Trophoblast cell (in vitro differentiated cells and primary cell): ENCODE results near the gene GRB10.

Source experiments
- DNase-seq, 2 donors: peaks; one replicate each; pipeline ENCODE4 v3.0.0-alpha.2; 2016
- H2AFZ ChIP-seq: 2 replicates; pipeline ENCODE4 v1.6.1; 2013; ENCODE audit warnings: low read length, moderate library complexity, mild to moderate bottlenecking; ENCODE audit not compliant: insufficient read depth, poor library complexity
- H2AK5ac ChIP-seq: 2 replicates; pipeline ENCODE4 v1.6.1; 2013; ENCODE audit warnings: mild to moderate bottlenecking, low read length
- H2BK120ac ChIP-seq: 2 replicates; pipeline ENCODE4 v1.6.1; 2013; ENCODE audit warnings: low read length, mild to moderate bottlenecking, moderate library complexity; ENCODE audit not compliant: insufficient read depth, poor library complexity
- H2BK12ac ChIP-seq: 2 replicates; pipeline ENCODE4 v1.6.1; 2013; ENCODE audit warnings: mild to moderate bottlenecking, low read length, moderate library complexity
- H2BK5ac ChIP-seq: 2 replicates; pipeline ENCODE4 v1.6.1; 2013; ENCODE audit warnings: low read length, low read depth, moderate library complexity, mild to moderate bottlenecking; ENCODE audit not compliant: poor library complexity
- H3K14ac ChIP-seq: 2 replicates; pipeline ENCODE4 v1.6.1; 2013; ENCODE audit warnings: mild to moderate bottlenecking, low read length
- H3K18ac ChIP-seq: 2 replicates; pipeline ENCODE4 v1.6.1; 2013; ENCODE audit warnings: mild to moderate bottlenecking, low read length
- H3K23ac ChIP-seq: 2 replicates; pipeline ENCODE4 v1.6.1; 2013; ENCODE audit warnings: low read length
- H3K27ac ChIP-seq: 2 replicates; pipeline ENCODE4 v1.5.1; 2013; ENCODE audit warnings: low read depth, mild to moderate bottlenecking, inconsistent platforms, low read length, moderate library complexity
- H3K27me3 ChIP-seq: 2 replicates; pipeline ENCODE4 v1.6.1; 2013; ENCODE audit warnings: inconsistent platforms, mild to moderate bottlenecking, low read length, moderate library complexity; ENCODE audit not compliant: insufficient read depth
- H3K36me3 ChIP-seq, 2 experiments: 1 replicate in 1 of 2; 2 replicates in 1 of 2; pipeline ENCODE4 v1.6.1; 2013; ENCODE audit warnings: low read length in 2 of 2, mild to moderate bottlenecking in 2 of 2, moderate library complexity in 1 of 2; ENCODE audit not compliant: insufficient read depth in 2 of 2, control insufficient read depth in 1 of 2
- H3K4ac ChIP-seq: 2 replicates; pipeline ENCODE4 v1.6.1; 2013; ENCODE audit warnings: low read depth, mild to moderate bottlenecking, low read length, moderate library complexity
- H3K4me1 ChIP-seq, 2 experiments: 1 replicate in 1 of 2; 2 replicates in 1 of 2; pipeline ENCODE4 v1.6.1; 2013; ENCODE audit warnings: low read length in 2 of 2, mild to moderate bottlenecking in 2 of 2, moderate library complexity in 1 of 2; ENCODE audit not compliant: insufficient read depth in 2 of 2, control insufficient read depth in 1 of 2
- H3K4me2 ChIP-seq: 2 replicates; pipeline ENCODE4 v1.6.1; 2013; ENCODE audit warnings: inconsistent platforms, mild to moderate bottlenecking, low read length, moderate library complexity
- H3K4me3 ChIP-seq: 2 replicates; pipeline ENCODE4 v1.5.1; 2013; ENCODE audit warnings: mild to moderate bottlenecking, low read depth, low read length, inconsistent platforms
- H3K79me1 ChIP-seq: one replicate; pipeline ENCODE4 v1.6.1; 2013; ENCODE audit warnings: low read length
- H3K79me2 ChIP-seq: 2 replicates; pipeline ENCODE4 v1.6.1; 2013; ENCODE audit warnings: low read length, mild to moderate bottlenecking; ENCODE audit not compliant: control insufficient read depth, insufficient read depth, poor library complexity
- H3K9ac ChIP-seq: 2 replicates; pipeline ENCODE4 v1.6.1; 2013; ENCODE audit warnings: mild to moderate bottlenecking, low read length
- H3K9me3 ChIP-seq: 2 replicates; pipeline ENCODE4 v1.6.1; 2013; ENCODE audit warnings: low read depth, mild to moderate bottlenecking, control low read depth, inconsistent platforms, low read length; ENCODE audit not compliant: insufficient read depth
- H4K12ac ChIP-seq: 2 replicates; pipeline ENCODE4 v1.6.1; 2013; ENCODE audit warnings: low read depth, mild to moderate bottlenecking, low read length, moderate library complexity
- H4K8ac ChIP-seq: 2 replicates; pipeline ENCODE4 v1.6.1; 2013; ENCODE audit warnings: low read depth, mild to moderate bottlenecking, low read length, moderate library complexity
- H4K91ac ChIP-seq: one replicate; pipeline ENCODE4 v1.6.1; 2013; ENCODE audit warnings: low read depth, mild to moderate bottlenecking, low read length, moderate library complexity
- WGBS: extraction: QIAGEN DNeasy Blood & Tissue Kit; methylation state at CpG from one replicate; pipeline ENCODE4 v1.1.7; 2013; ENCODE audit warnings: missing lambda C conversion rate; ENCODE audit not compliant: insufficient read length, insufficient coverage; ENCODE audit errors: extremely low coverage; 5-methylcytosine and 5-hydroxymethylcytosine counted together

Gene GRB10

DNA sequence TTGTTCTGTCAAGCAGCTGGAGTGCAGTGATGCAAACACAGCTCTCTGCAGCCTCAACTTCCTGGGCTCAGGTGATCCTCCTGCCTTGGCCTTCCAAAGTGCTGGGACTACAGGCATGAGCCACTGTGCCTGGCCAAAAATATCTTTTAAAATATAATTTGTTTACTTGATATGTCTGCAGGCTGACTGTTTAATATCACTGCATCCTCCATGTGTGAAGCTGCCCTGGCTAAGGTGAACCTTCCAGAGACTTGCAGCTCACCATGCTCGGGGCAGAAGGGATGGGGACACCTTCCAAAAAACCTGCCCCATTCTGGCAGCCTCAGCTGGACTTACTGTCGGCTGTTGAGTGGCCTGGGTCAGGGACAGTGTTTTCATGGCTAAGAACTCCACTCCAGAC, 159.9 kb downstream of the GRB10 start:
- Histone ChIP-seq H3K27ac (no peak overlapping the region), H2AFZ (no peak overlapping the region), H2BK12ac (no peak overlapping the region), H4K91ac (no peak overlapping the region), H2BK5ac (no peak overlapping the region), H3K4me3 (no peak overlapping the region), H3K36me3 (peaks cover 7 to 14% of the 10 kb centered on the region in 2 experiments), H3K23ac (no peak overlapping the region), H3K18ac (no peak overlapping the region), H3K4me2 (no peak overlapping the region), H3K4me1 (peaks cover 5 to 7% of the 10 kb centered on the region in 2 experiments), H2AK5ac (no peak overlapping the region), H4K8ac (no peak overlapping the region), H3K79me2 (no peaks in the 10 kb centered on the region), H4K12ac (no peak overlapping the region), H3K9me3 (no peaks in the 10 kb centered on the region), H3K4ac (no peak overlapping the region), H3K14ac (no peak overlapping the region), H3K27me3 (no peaks in the 10 kb centered on the region), H3K9ac (no peak overlapping the region), H2BK120ac (no peak overlapping the region), H3K79me1 (peaks cover 2% of the 10 kb centered on the region)
- no peak for DNase-seq
- WGBS: no CpG with 5 or more reads among the region's 2 CpGs

DNA sequence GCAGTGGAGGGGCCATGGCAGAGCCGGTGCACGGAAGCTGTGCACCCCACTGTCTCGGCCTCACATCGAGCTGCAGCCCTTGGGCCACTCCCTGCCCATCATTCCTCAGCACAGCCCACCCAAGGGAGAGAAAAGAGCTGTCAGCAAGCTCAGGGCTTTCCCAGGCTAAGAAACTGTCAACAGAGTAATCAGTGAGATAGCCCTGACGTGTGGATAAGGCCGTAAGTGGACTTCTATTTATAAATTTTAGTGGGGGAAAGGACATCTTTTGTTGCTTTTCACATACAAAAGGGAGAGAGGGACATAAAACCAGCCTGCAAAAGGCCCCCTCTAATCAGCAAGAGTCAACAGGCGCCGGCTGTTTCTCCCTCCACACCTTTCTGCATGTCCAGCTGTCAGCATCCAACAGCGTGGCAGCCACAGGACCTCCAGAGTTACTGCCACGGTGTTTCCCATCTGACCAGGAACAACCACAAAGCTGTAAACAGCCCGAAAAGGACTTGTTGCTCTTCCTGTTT, 160.7 kb downstream of the GRB10 start:
- no CpG with 5 or more reads among the region's 11 CpGs for WGBS

GRCh38 chr7:50621206-50621605, 161.5 kb downstream of the GRB10 start:
- no peak overlapping the region for H3K4me2 ChIP-seq
- H3K14ac ChIP-seq: no peak overlapping the region
- H3K79me2 ChIP-seq: no peaks in the 10 kb centered on the region
- H3K4me3 ChIP-seq: no peak overlapping the region
- no peak overlapping the region for H2BK12ac ChIP-seq
- H3K9ac ChIP-seq: no peak overlapping the region
- H2BK5ac ChIP-seq: no peak overlapping the region
- H3K27ac ChIP-seq: no peak overlapping the region
- peaks cover 0 to 5% of the 10 kb centered on the region in 2 experiments for H3K4me1 ChIP-seq
- no peak overlapping the region for H3K4ac ChIP-seq
- DNase-seq: no peak
- H4K12ac ChIP-seq: no peak overlapping the region
- H3K36me3 ChIP-seq: peaks cover 2 to 9% of the 10 kb centered on the region in 2 experiments
- H3K79me1 ChIP-seq: no peaks in the 10 kb centered on the region
- no CpG with 5 or more reads among the region's 8 CpGs for WGBS
- H4K91ac ChIP-seq: no peak overlapping the region
- no peaks in the 10 kb centered on the region for H3K9me3 ChIP-seq
- no peak overlapping the region for H2AK5ac ChIP-seq
- no peak overlapping the region for H3K18ac ChIP-seq
- H3K27me3 ChIP-seq: no peaks in the 10 kb centered on the region
- H2AFZ ChIP-seq: no peak overlapping the region
- H2BK120ac ChIP-seq: no peak overlapping the region
- no peak overlapping the region for H4K8ac ChIP-seq
- no peak overlapping the region for H3K23ac ChIP-seq

More for the DNA sequence above, 160.7 kb downstream of the GRB10 start:
- no peaks in the 10 kb centered on the region for H3K79me1 ChIP-seq
- H2AK5ac ChIP-seq: no peak overlapping the region
- no peak overlapping the region for H2AFZ ChIP-seq
- H3K9me3 ChIP-seq: no peaks in the 10 kb centered on the region
- H3K4me3 ChIP-seq: no peak overlapping the region
- H4K91ac ChIP-seq: no peak overlapping the region
- H2BK120ac ChIP-seq: no peak overlapping the region
- no peaks in the 10 kb centered on the region for H3K79me2 ChIP-seq
- no peak overlapping the region for H3K9ac ChIP-seq
- no peak overlapping the region for H3K27ac ChIP-seq
- no peak overlapping the region for H3K18ac ChIP-seq
- no peak for DNase-seq
- H2BK5ac ChIP-seq: no peak overlapping the region
- peaks cover 7 to 14% of the 10 kb centered on the region in 2 experiments for H3K36me3 ChIP-seq
- peak overlapping the region; percentile 69 for H4K12ac ChIP-seq
- H3K27me3 ChIP-seq: no peaks in the 10 kb centered on the region
- no peak overlapping the region for H3K4me2 ChIP-seq
- H4K8ac ChIP-seq: no peak overlapping the region
- H2BK12ac ChIP-seq: no peak overlapping the region
- H3K4me1 ChIP-seq: peaks cover 0 to 5% of the 10 kb centered on the region in 2 experiments
- no peak overlapping the region for H3K23ac ChIP-seq
- H3K4ac ChIP-seq: no peak overlapping the region
- no peak overlapping the region for H3K14ac ChIP-seq

DNA sequence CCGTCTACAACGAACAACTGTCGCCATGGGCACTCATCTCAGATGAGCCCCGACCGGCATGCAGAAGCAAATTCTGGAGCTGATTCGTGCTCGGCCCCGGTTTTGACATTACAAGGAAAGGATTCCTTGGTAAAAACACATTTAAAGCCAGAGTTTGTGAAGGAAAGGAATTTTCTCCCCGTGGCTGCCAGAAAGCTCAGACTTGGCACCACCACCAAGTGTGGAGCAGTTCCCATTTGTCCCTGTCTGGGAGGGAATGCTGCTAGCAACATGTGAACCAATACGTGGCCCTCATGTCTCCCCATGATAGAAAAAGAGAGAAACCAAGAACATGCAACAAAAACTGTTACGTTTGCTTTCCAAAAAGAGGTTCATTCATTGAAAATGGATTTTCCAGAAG, 162.3 kb downstream of the GRB10 start:
- no peak overlapping the region for H4K8ac ChIP-seq
- H3K14ac ChIP-seq: no peak overlapping the region
- peak overlapping the region; percentile 44 for H3K9ac ChIP-seq
- H3K4me1 ChIP-seq: peaks cover 0 to 5% of the 10 kb centered on the region in 2 experiments
- H3K4me2 ChIP-seq: no peak overlapping the region
- H3K23ac ChIP-seq: no peak overlapping the region
- H3K79me1 ChIP-seq: no peaks in the 10 kb centered on the region
- H2BK12ac ChIP-seq: no peak overlapping the region
- peaks cover 3 to 9% of the 10 kb centered on the region in 2 experiments for H3K36me3 ChIP-seq
- no peak overlapping the region for H4K91ac ChIP-seq
- H4K12ac ChIP-seq: no peak overlapping the region
- no peaks in the 10 kb centered on the region for H3K79me2 ChIP-seq
- H3K27ac ChIP-seq: no peak overlapping the region
- H3K27me3 ChIP-seq: no peaks in the 10 kb centered on the region
- WGBS: no CpG with 5 or more reads among the region's 11 CpGs
- no peak overlapping the region for H2AFZ ChIP-seq
- no peak overlapping the region for H3K4ac ChIP-seq
- no peak overlapping the region for H3K4me3 ChIP-seq
- no peak overlapping the region for H2BK5ac ChIP-seq
- no peak overlapping the region for H3K18ac ChIP-seq
- no peak for DNase-seq
- H2AK5ac ChIP-seq: no peak overlapping the region
- H2BK120ac ChIP-seq: no peak overlapping the region
- no peaks in the 10 kb centered on the region for H3K9me3 ChIP-seq
